SK-N-SH treated with all-trans-retinoic acid at 6 μM for 48 hours (cell line): Measurements from ENCODE around the gene POMC.

Experiments used
- ATAC-seq: fragments of 200-7000 bp; cut with Tn5 transposase; 3 replicates; pipeline ENCODE4 v1.9.1; 2020; ENCODE audit warnings: mild to moderate bottlenecking, moderate library complexity
- ARNTL ChIP-seq: fragments of 450-650 bp; formaldehyde crosslinking; IDR thresholded peaks from 2 replicates; pipeline ENCODE4 v1.5.0; 2020; ENCODE audit warnings: low read depth, mild to moderate bottlenecking, moderate library complexity, borderline replicate concordance
- BACH2 ChIP-seq: fragments of 250-450 bp; sonication (Bioruptor Pico); IDR thresholded peaks from 2 replicates; pipeline ENCODE4 v1.9.0; 2021; ENCODE audit warnings: mild to moderate bottlenecking, borderline replicate concordance
- CREB5 ChIP-seq: fragments of 250-450 bp; sonication (Bioruptor Pico); IDR thresholded peaks from 2 replicates; pipeline ENCODE4 v1.5.1; 2020; ENCODE audit warnings: low read depth, mild to moderate bottlenecking, moderate library complexity
- CSDC2 ChIP-seq: fragments of 250-450 bp; sonication (Bioruptor Pico); IDR thresholded peaks from 2 replicates; pipeline ENCODE4 v1.5.0; 2020; ENCODE audit warnings: mild to moderate bottlenecking, moderate library complexity
- ESRRG ChIP-seq: fragments of 250-450 bp; sonication (Bioruptor Pico); IDR thresholded peaks from 2 replicates; pipeline ENCODE4 v1.6.1; 2021; ENCODE audit warnings: mild to moderate bottlenecking
- GLIS3 ChIP-seq: fragments of 250-450 bp; sonication (Bioruptor Pico); IDR thresholded peaks from 2 replicates; pipeline ENCODE4 v1.5.0; 2020; ENCODE audit warnings: mild to moderate bottlenecking, moderate library complexity
- ISL1 ChIP-seq: fragments of 250-450 bp; sonication (Bioruptor Pico); IDR thresholded peaks from 2 replicates; pipeline ENCODE4 v2.1.2; 2022; ENCODE audit warnings: mild to moderate bottlenecking, moderate library complexity
- OSR1 ChIP-seq: fragments of 250-450 bp; sonication (Bioruptor Pico); IDR thresholded peaks from 2 replicates; pipeline ENCODE4 v1.8.0; 2022; ENCODE audit warnings: moderate library complexity, mild to moderate bottlenecking, inconsistent platforms
- POU6F1 ChIP-seq: fragments of 250-450 bp; sonication (Bioruptor Pico); IDR thresholded peaks from 2 replicates; pipeline ENCODE4 v1.8.0; 2021; ENCODE audit warnings: low read depth, mild to moderate bottlenecking, moderate library complexity, borderline replicate concordance
- PPARA ChIP-seq: fragments of 250-450 bp; sonication (Bioruptor Pico); IDR thresholded peaks from 2 replicates; pipeline ENCODE4 v1.5.0; 2020; ENCODE audit warnings: mild to moderate bottlenecking, borderline replicate concordance
- RARB ChIP-seq: fragments of 250-450 bp; sonication (Bioruptor Pico); IDR thresholded peaks from 2 replicates; pipeline ENCODE4 v1.8.0; 2021; ENCODE audit warnings: mild to moderate bottlenecking, moderate library complexity
- SNAI2 ChIP-seq: fragments of 250-450 bp; sonication (Bioruptor Pico); IDR thresholded peaks from 2 replicates; pipeline ENCODE4 v1.5.0; 2020; ENCODE audit warnings: mild to moderate bottlenecking, moderate library complexity
- TCF4 ChIP-seq: fragments of 250-450 bp; sonication (Bioruptor Pico); IDR thresholded peaks from 2 replicates; pipeline ENCODE4 v1.8.0; 2021; ENCODE audit warnings: mild to moderate bottlenecking, moderate library complexity, borderline replicate concordance
- TOX ChIP-seq: fragments of 250-450 bp; sonication (Bioruptor Pico); IDR thresholded peaks from 2 replicates; pipeline ENCODE4 v1.8.0; 2021; ENCODE audit warnings: mild to moderate bottlenecking, moderate library complexity, borderline replicate concordance
- ZC3H10 ChIP-seq: fragments of 250-450 bp; sonication (Bioruptor Pico); IDR thresholded peaks from 2 replicates; pipeline ENCODE4 v1.5.1; 2021; ENCODE audit warnings: mild to moderate bottlenecking, moderate library complexity
- ZFP3 ChIP-seq: fragments of 250-450 bp; sonication (Bioruptor Pico); IDR thresholded peaks from 2 replicates; pipeline ENCODE4 v1.5.0; 2020; ENCODE audit warnings: mild to moderate bottlenecking, moderate library complexity
- ZFP30 ChIP-seq: fragments of 450-650 bp; formaldehyde crosslinking; IDR thresholded peaks from 2 replicates; pipeline ENCODE4 v1.5.0; 2022; ENCODE audit warnings: mild to moderate bottlenecking, moderate library complexity
- ZNF565 ChIP-seq: fragments of 450-650 bp; formaldehyde crosslinking; conservative IDR thresholded peaks from 2 replicates; pipeline ENCODE4 v1.5.0; 2020; ENCODE audit warnings: low read depth, mild to moderate bottlenecking, moderate library complexity
- ZNF70 ChIP-seq: fragments of 450-650 bp; formaldehyde crosslinking; IDR thresholded peaks from 2 replicates; pipeline ENCODE4 v1.5.0; 2020; ENCODE audit warnings: mild to moderate bottlenecking, moderate library complexity
- ZNF8 ChIP-seq: fragments of 450-650 bp; formaldehyde crosslinking; IDR thresholded peaks from 2 replicates; pipeline ENCODE4 v1.5.0; 2020; ENCODE audit warnings: mild to moderate bottlenecking, moderate library complexity
- TF ChIP-seq, protein P1 (sequence below): fragments of 250-450 bp; sonication (Bioruptor Pico); IDR thresholded peaks from 2 replicates; pipeline ENCODE4 v1.5.1; 2021; ENCODE audit warnings: mild to moderate bottlenecking, moderate library complexity
- TF ChIP-seq, protein P2 (sequence below): fragments of 250-450 bp; sonication (Bioruptor Pico); IDR thresholded peaks from 2 replicates; pipeline ENCODE4 v1.5.0; 2020; ENCODE audit warnings: mild to moderate bottlenecking, moderate library complexity

The POMC gene

GRCh38 chr2:25149646-25150045, 18.7 kb downstream of the POMC start:
- TF ChIP-seq ARNTL (CRISPR knock-in tag) (no peak), ZNF565 (CRISPR knock-in tag) (no peak), POU6F1 (CRISPR knock-in tag) (no peak), ZC3H10 (no peak), GLIS3 (CRISPR knock-in tag) (no peak)

DNA sequence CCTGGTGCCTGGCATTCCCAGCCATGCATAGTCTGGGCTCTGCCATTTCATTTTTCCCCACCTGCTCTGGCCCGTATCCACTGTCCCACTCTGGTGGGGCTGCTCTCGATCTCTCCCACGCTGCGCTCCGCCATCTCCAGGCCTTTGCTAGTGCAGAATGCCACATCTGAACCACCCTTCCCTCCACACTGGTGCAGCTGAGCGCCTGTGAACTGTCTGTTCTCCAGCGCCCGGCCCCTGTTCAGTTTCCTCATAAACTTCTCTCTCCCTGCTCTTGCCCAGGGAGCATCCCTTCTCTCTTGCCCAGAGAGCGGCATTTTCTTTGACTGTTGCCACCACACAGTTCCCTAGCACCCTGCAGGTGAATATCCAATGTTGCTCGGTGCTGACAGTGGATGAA, 21.5 kb downstream of the POMC start:
- no peak for TF ChIP-seq TCF4 (CRISPR knock-in tag)
- TF ChIP-seq ARNTL (CRISPR knock-in tag) = no peak
- TF ChIP-seq, protein P1, sequence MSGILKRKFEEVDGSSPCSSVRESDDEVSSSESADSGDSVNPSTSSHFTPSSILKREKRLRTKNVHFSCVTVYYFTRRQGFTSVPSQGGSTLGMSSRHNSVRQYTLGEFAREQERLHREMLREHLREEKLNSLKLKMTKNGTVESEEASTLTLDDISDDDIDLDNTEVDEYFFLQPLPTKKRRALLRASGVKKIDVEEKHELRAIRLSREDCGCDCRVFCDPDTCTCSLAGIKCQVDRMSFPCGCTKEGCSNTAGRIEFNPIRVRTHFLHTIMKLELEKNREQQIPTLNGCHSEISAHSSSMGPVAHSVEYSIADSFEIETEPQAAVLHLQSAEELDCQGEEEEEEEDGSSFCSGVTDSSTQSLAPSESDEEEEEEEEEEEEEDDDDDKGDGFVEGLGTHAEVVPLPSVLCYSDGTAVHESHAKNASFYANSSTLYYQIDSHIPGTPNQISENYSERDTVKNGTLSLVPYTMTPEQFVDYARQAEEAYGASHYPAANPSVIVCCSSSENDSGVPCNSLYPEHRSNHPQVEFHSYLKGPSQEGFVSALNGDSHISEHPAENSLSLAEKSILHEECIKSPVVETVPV = no peak
- no peak for TF ChIP-seq PPARA (CRISPR knock-in tag)
- TF ChIP-seq ZFP30 (CRISPR knock-in tag) = no peak
- TF ChIP-seq CREB5 (CRISPR knock-in tag) = no peak
- no peak for TF ChIP-seq ZC3H10
- TF ChIP-seq ZFP3 (CRISPR knock-in tag) = no peak
- no peak for TF ChIP-seq SNAI2 (CRISPR knock-in tag)
- no peak for TF ChIP-seq POU6F1 (CRISPR knock-in tag)
- TF ChIP-seq ZNF70 = no peak
- no peak for TF ChIP-seq RARB (CRISPR knock-in tag)
- no peak for ATAC-seq

More at GRCh38 chr2:25149646-25150045, 18.7 kb downstream of the POMC start:
- no peak for ATAC-seq

- TF ChIP-seq RARB (CRISPR knock-in tag) (no peak), ESRRG (CRISPR knock-in tag) (no peak), ARNTL (CRISPR knock-in tag) (no peak)
- TF ChIP-seq, protein P1 = no peak
- no peak for ATAC-seq
These were observed 22.6 kb downstream of the POMC start for GRCh38 chr2:25145803-25146202.

- no peak for ATAC-seq
- TF ChIP-seq BACH2 = no peak
- TF ChIP-seq TOX (CRISPR knock-in tag) = no peak
- TF ChIP-seq ZC3H10 = no peak
- TF ChIP-seq OSR1 (CRISPR knock-in tag) = no peak
- TF ChIP-seq ZFP30 (CRISPR knock-in tag) = no peak
- no peak for TF ChIP-seq RARB (CRISPR knock-in tag)
- no peak for TF ChIP-seq SNAI2 (CRISPR knock-in tag)
- TF ChIP-seq, protein P2, sequence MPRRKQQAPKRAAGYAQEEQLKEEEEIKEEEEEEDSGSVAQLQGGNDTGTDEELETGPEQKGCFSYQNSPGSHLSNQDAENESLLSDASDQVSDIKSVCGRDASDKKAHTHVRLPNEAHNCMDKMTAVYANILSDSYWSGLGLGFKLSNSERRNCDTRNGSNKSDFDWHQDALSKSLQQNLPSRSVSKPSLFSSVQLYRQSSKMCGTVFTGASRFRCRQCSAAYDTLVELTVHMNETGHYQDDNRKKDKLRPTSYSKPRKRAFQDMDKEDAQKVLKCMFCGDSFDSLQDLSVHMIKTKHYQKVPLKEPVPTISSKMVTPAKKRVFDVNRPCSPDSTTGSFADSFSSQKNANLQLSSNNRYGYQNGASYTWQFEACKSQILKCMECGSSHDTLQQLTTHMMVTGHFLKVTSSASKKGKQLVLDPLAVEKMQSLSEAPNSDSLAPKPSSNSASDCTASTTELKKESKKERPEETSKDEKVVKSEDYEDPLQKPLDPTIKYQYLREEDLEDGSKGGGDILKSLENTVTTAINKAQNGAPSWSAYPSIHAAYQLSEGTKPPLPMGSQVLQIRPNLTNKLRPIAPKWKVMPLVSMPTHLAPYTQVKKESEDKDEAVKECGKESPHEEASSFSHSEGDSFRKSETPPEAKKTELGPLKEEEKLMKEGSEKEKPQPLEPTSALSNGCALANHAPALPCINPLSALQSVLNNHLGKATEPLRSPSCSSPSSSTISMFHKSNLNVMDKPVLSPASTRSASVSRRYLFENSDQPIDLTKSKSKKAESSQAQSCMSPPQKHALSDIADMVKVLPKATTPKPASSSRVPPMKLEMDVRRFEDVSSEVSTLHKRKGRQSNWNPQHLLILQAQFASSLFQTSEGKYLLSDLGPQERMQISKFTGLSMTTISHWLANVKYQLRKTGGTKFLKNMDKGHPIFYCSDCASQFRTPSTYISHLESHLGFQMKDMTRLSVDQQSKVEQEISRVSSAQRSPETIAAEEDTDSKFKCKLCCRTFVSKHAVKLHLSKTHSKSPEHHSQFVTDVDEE = no peak
- TF ChIP-seq ISL1 = no peak
- no peak for TF ChIP-seq CSDC2 (CRISPR knock-in tag)
- TF ChIP-seq TCF4 (CRISPR knock-in tag) = no peak
- TF ChIP-seq ZFP3 (CRISPR knock-in tag) = no peak
- TF ChIP-seq ESRRG (CRISPR knock-in tag) = no peak
- no peak for TF ChIP-seq ZNF8
- TF ChIP-seq ZNF70 = no peak
- TF ChIP-seq CREB5 (CRISPR knock-in tag) = no peak
- TF ChIP-seq PPARA (CRISPR knock-in tag) = no peak
- TF ChIP-seq POU6F1 (CRISPR knock-in tag) = no peak
These were observed 27.3 kb downstream of the POMC start for GRCh38 chr2:25141120-25141519.
